Muscle of leg (tissue), 11 donors: ENCODE results near the gene ARFGAP3. TPM values are rescaled to one million over a fixed set of nuclear protein-coding genes. Genes with fewer than 3 reads are reported as not detected.
"Not testable (repeated sequence)": the region's sequence is repeated elsewhere in the genome, so short reads cannot be mapped to it uniquely, and the experiment has no call there.

ENCODE experiments used
- DNase-seq: peaks from one replicate; pipeline ENCODE4 v3.0.0; 2013
- H3K27ac ChIP-seq: one replicate; pipeline ENCODE4 v1.5.1; 2013; ENCODE audit warnings: mild to moderate bottlenecking, low read length, control low read depth
- H3K27me3 ChIP-seq: one replicate; pipeline ENCODE4 v1.6.1; 2013; ENCODE audit warnings: low read length; ENCODE audit not compliant: control insufficient read depth, insufficient read depth
- H3K36me3 ChIP-seq: one replicate; pipeline ENCODE4 v1.6.1; 2013; ENCODE audit warnings: low read length; ENCODE audit not compliant: control insufficient read depth, insufficient read depth
- H3K4me1 ChIP-seq: one replicate; pipeline ENCODE4 v1.6.1; 2013; ENCODE audit warnings: low read length; ENCODE audit not compliant: control insufficient read depth, insufficient read depth
- H3K4me3 ChIP-seq: one replicate; pipeline ENCODE4 v1.5.1; 2013; ENCODE audit warnings: low read length, control low read depth
- H3K9me3 ChIP-seq: replicated peaks from 2 replicates; pipeline ENCODE4 v1.6.1; 2013; ENCODE audit warnings: low read depth, low read length; ENCODE audit not compliant: control insufficient read depth
- WGBS: methylation state at CpG from one replicate; pipeline ENCODE4 v1.1.5; 2013; ENCODE audit warnings: missing lambda C conversion rate; ENCODE audit not compliant: insufficient coverage; 5-methylcytosine and 5-hydroxymethylcytosine counted together
- polyA plus RNA-seq, 8 donors: library from polyadenylated mRNA; unstranded; fragments of 120-200 nt; gene quantifications; one replicate each; pipeline versions ENCODE4 v1.2.1 to v1.2.3, GENCODE V29; 2013; ENCODE audit warnings: inconsistent platforms in 1 of 8, low replicate concordance in 1 of 8; ENCODE audit not compliant: insufficient read length in 8 of 8, insufficient read depth in 1 of 8
- total RNA-seq: library from RNA; stranded (reverse); fragments of 120-200 nt; gene quantifications from one replicate; pipeline ENCODE4 v1.2.4, GENCODE V29; 2013

ARFGAP3 gene
- total and polyA plus RNA-seq, 9 donors, result 32.2 to 48.3 (median 37.4) TPM

GRCh38 chr22:42788466-42788865 lies 68.6 kb downstream of the ARFGAP3 start:
- Histone ChIP-seq H3K36me3 (no peaks in the 10 kb centered on the region), H3K4me3 (no peak overlapping the region), H3K9me3 (no peaks in the 10 kb centered on the region), H3K4me1 (peaks cover 30% of the 10 kb centered on the region), H3K27ac (no peak overlapping the region), H3K27me3 (no peaks in the 10 kb centered on the region)
- 89% methylated on average over 7 of the region's 11 CpGs for WGBS
- DNase-seq, result no peak

GRCh38 chr22:42788021-42788420 lies 69.1 kb downstream of the ARFGAP3 start:
- Histone ChIP-seq H3K4me1 (peaks cover 26% of the 10 kb centered on the region), H3K36me3 (no peaks in the 10 kb centered on the region), H3K9me3 (no peaks in the 10 kb centered on the region), H3K4me3 (no peak overlapping the region), H3K27me3 (no peaks in the 10 kb centered on the region), H3K27ac (no peak overlapping the region)
- DNase-seq, result no peak
- 90% methylated on average over 10 of the region's 12 CpGs for WGBS

GRCh38 chr22:42787357-42787736 lies 69.7 kb downstream of the ARFGAP3 start:
- Histone ChIP-seq H3K36me3 (no peaks in the 10 kb centered on the region), H3K4me1 (peaks cover 20% of the 10 kb centered on the region), H3K27me3 (no peaks in the 10 kb centered on the region), H3K27ac (no peak overlapping the region), H3K9me3 (no peaks in the 10 kb centered on the region), H3K4me3 (no peak overlapping the region)
- 79% methylated on average over 13 of the region's 14 CpGs for WGBS
- no peak for DNase-seq

GRCh38 chr22:42786606-42787356 lies 70.3 kb downstream of the ARFGAP3 start:
- Histone ChIP-seq H3K4me1 (peaks cover 14% of the 10 kb centered on the region), H3K27me3 (no peaks in the 10 kb centered on the region), H3K36me3 (no peaks in the 10 kb centered on the region), H3K27ac (no peak overlapping the region), H3K9me3 (no peaks in the 10 kb centered on the region), H3K4me3 (no peak overlapping the region)
- WGBS, result 81% methylated on average over 14 of the region's 16 CpGs
- no peak for DNase-seq

- Histone ChIP-seq H3K9me3 (no peaks in the 10 kb centered on the region), H3K27me3 (no peaks in the 10 kb centered on the region), H3K4me1 (peaks cover 5% of the 10 kb centered on the region), H3K4me3 (no peak overlapping the region), H3K27ac (no peak overlapping the region), H3K36me3 (no peaks in the 10 kb centered on the region)
- no peak for DNase-seq
- WGBS, result 66% methylated on average over 14 of the region's 20 CpGs
Observed at GRCh38 chr22:42785706-42786499, 71.2 kb downstream of the ARFGAP3 start.

- not testable (repeated sequence) for H3K36me3 ChIP-seq, H3K4me1 ChIP-seq, H3K27ac ChIP-seq, DNase-seq, H3K9me3 ChIP-seq, H3K4me3 ChIP-seq, H3K27me3 ChIP-seq
- WGBS, result 86% methylated on average over 1 of the region's 9 CpGs
Observed at GRCh38 chr22:42782306-42782705, 74.8 kb downstream of the ARFGAP3 start.

- no peaks in the 10 kb centered on the region for H3K9me3 ChIP-seq
- no CpG with 5 or more reads among the region's 6 CpGs for WGBS
- H3K4me3 ChIP-seq, result no peak overlapping the region
- DNase-seq, result peak; percentile 95
- H3K36me3 ChIP-seq, result no peaks in the 10 kb centered on the region
- H3K27ac ChIP-seq, result no peak overlapping the region
- no peaks in the 10 kb centered on the region for H3K27me3 ChIP-seq
- peaks cover 2% of the 10 kb centered on the region for H3K4me1 ChIP-seq
Observed at GRCh38 chr22:42780070-42780540, 77.0 kb downstream of the ARFGAP3 start.

GRCh38 chr22:42777126-42777525 lies 79.9 kb downstream of the ARFGAP3 start:
- no peaks in the 10 kb centered on the region for H3K9me3 ChIP-seq
- H3K4me3 ChIP-seq, result no peak overlapping the region
- no peaks in the 10 kb centered on the region for H3K36me3 ChIP-seq
- no CpG with 5 or more reads among the region's 12 CpGs for WGBS
- no peak for DNase-seq
- H3K27ac ChIP-seq, result no peak overlapping the region
- H3K4me1 ChIP-seq, result peaks cover 11% of the 10 kb centered on the region
- no peaks in the 10 kb centered on the region for H3K27me3 ChIP-seq

- no peaks in the 10 kb centered on the region for H3K27me3 ChIP-seq
- no peaks in the 10 kb centered on the region for H3K36me3 ChIP-seq
- no peak for DNase-seq
- H3K27ac ChIP-seq, result no peak overlapping the region
- H3K9me3 ChIP-seq, result no peaks in the 10 kb centered on the region
- H3K4me3 ChIP-seq, result no peak overlapping the region
- 32% methylated on average over 7 of the region's 14 CpGs for WGBS
- H3K4me1 ChIP-seq, result peaks cover 29% of the 10 kb centered on the region
Observed at GRCh38 chr22:42773167-42773566, 83.9 kb downstream of the ARFGAP3 start.

- H3K27ac ChIP-seq, result no peak overlapping the region
- H3K36me3 ChIP-seq, result no peaks in the 10 kb centered on the region
- H3K27me3 ChIP-seq, result no peaks in the 10 kb centered on the region
- WGBS, result 68% methylated on average over 3 of the region's 3 CpGs
- no peaks in the 10 kb centered on the region for H3K9me3 ChIP-seq
- DNase-seq, result no peak
- no peak overlapping the region for H3K4me3 ChIP-seq
- peaks cover 32% of the 10 kb centered on the region for H3K4me1 ChIP-seq
Observed at GRCh38 chr22:42772647-42773046, 84.4 kb downstream of the ARFGAP3 start.
